ENCODE measurements around the gene EML1. TPM values are rescaled to one million over a fixed set of nuclear protein-coding genes. Genes with fewer than 3 reads are reported as not detected.

The EML1 gene
- total RNA-seq, 1 donor from 2014 or later = 34.9 TPM

- H3K9me3 Mint-ChIP-seq (ENCODE audit: low read depth) = no peaks in the 10 kb centered on the region
- no peak for TF ChIP-seq CTCF (IDR thresholded peaks at IDR 0.05; ENCODE audit: unreplicated experiment)
- no peak overlapping the region for H3K27ac Mint-ChIP-seq
- no peaks in the 10 kb centered on the region for H3K27me3 Mint-ChIP-seq
- H3K4me1 Mint-ChIP-seq (ENCODE audit: low read depth) = peaks cover 16% of the 10 kb centered on the region
- no peak overlapping the region for H3K4me3 Mint-ChIP-seq (ENCODE audit: low read depth)
- DNase-seq (ENCODE audit: low spot score, unreplicated experiment) = no peak
- no peaks in the 10 kb centered on the region for H3K36me3 Mint-ChIP-seq (ENCODE audit: insufficient read depth)
Measured at GRCh38 chr14:99808154-99808505, 14.9 kb downstream of the EML1 start.

- H3K27me3 Mint-ChIP-seq = no peaks in the 10 kb centered on the region
- no peak for TF ChIP-seq CTCF (IDR thresholded peaks at IDR 0.05; ENCODE audit: unreplicated experiment)
- H3K36me3 Mint-ChIP-seq (ENCODE audit: insufficient read depth) = no peaks in the 10 kb centered on the region
- H3K27ac Mint-ChIP-seq = no peak overlapping the region
- H3K9me3 Mint-ChIP-seq (ENCODE audit: low read depth) = no peaks in the 10 kb centered on the region
- no peak for DNase-seq (ENCODE audit: low spot score, unreplicated experiment)
- H3K4me1 Mint-ChIP-seq (ENCODE audit: low read depth) = peaks cover 16% of the 10 kb centered on the region
- no peak overlapping the region for H3K4me3 Mint-ChIP-seq (ENCODE audit: low read depth)
Measured at GRCh38 chr14:99808515-99808914, 15.3 kb downstream of the EML1 start.

- Mint-ChIP-seq H3K27me3 (no peaks in the 10 kb centered on the region), H3K9me3 (ENCODE audit: low read depth) (no peaks in the 10 kb centered on the region), H3K4me3 (ENCODE audit: low read depth) (no peak overlapping the region), H3K4me1 (ENCODE audit: low read depth) (peaks cover 14% of the 10 kb centered on the region), H3K36me3 (ENCODE audit: insufficient read depth) (no peaks in the 10 kb centered on the region), H3K27ac (no peak overlapping the region)
- DNase-seq (ENCODE audit: low spot score, unreplicated experiment) = no peak
- no peak for TF ChIP-seq CTCF (IDR thresholded peaks at IDR 0.05; ENCODE audit: unreplicated experiment)
Measured at GRCh38 chr14:99809360-99809759, 16.1 kb downstream of the EML1 start.

- no peak overlapping the region for H3K4me3 Mint-ChIP-seq (ENCODE audit: low read depth)
- no peak for TF ChIP-seq CTCF (IDR thresholded peaks at IDR 0.05; ENCODE audit: unreplicated experiment)
- no peaks in the 10 kb centered on the region for H3K9me3 Mint-ChIP-seq (ENCODE audit: low read depth)
- peaks cover 14% of the 10 kb centered on the region for H3K4me1 Mint-ChIP-seq (ENCODE audit: low read depth)
- no peak overlapping the region for H3K27ac Mint-ChIP-seq
- no peaks in the 10 kb centered on the region for H3K27me3 Mint-ChIP-seq
- no peaks in the 10 kb centered on the region for H3K36me3 Mint-ChIP-seq (ENCODE audit: insufficient read depth)
- DNase-seq (ENCODE audit: low spot score, unreplicated experiment) = no peak
Measured at GRCh38 chr14:99809859-99810558, 16.8 kb downstream of the EML1 start.

- Mint-ChIP-seq H3K9me3 (ENCODE audit: low read depth) (no peaks in the 10 kb centered on the region), H3K4me1 (ENCODE audit: low read depth) (peaks cover 15% of the 10 kb centered on the region), H3K36me3 (ENCODE audit: insufficient read depth) (no peaks in the 10 kb centered on the region), H3K27ac (no peak overlapping the region), H3K4me3 (ENCODE audit: low read depth) (no peak overlapping the region), H3K27me3 (no peaks in the 10 kb centered on the region)
- no peak for DNase-seq (ENCODE audit: low spot score, unreplicated experiment)
- TF ChIP-seq CTCF (IDR thresholded peaks at IDR 0.05; ENCODE audit: unreplicated experiment) = no peak
Measured at GRCh38 chr14:99810559-99810874, 17.3 kb downstream of the EML1 start.

Measured in progenitor cell of endocrine pancreas (in vitro differentiated cells).